Stimulated activated CD8-positive, alpha-beta memory T cell treated with anti-CD3 and anti-CD28 coated beads, Interleukin-4, amount 100 ng/mL, for 48 hours (primary cell): ENCODE results near the gene GRIN1.

Source experiments
- DNase-seq: peaks from one replicate; pipeline ENCODE4 v3.0.0-alpha.2; 2020

The GRIN1 gene

GRCh38 chr9:137166380-137167229, 27.7 kb downstream of the GRIN1 start:
- no peak for DNase-seq

- DNase-seq: no peak
These were observed 28.4 kb downstream of the GRIN1 start for GRCh38 chr9:137167277-137167746.

GRCh38 chr9:137167747-137168572, 29.0 kb downstream of the GRIN1 start:
- no peak for DNase-seq

- no peak for DNase-seq
These were observed 29.6 kb downstream of the GRIN1 start for GRCh38 chr9:137168573-137168903.

GRCh38 chr9:137168904-137169856, 30.2 kb downstream of the GRIN1 start:
- DNase-seq: no peak

- DNase-seq: no peak
These were observed 31.0 kb downstream of the GRIN1 start, which contains the start of gene LRRC26 for GRCh38 chr9:137169896-137170358. Gene LRRC26, minus strand, starts transcription at chr9:137170051. Its CDS starts 108 bp downstream, at chr9:137169943.

GRCh38 chr9:137170486-137171148, 31.7 kb downstream of the GRIN1 start:
- DNase-seq: no peak

GRCh38 chr9:137171149-137171900, 32.4 kb downstream of the GRIN1 start:
- DNase-seq: no peak

- DNase-seq: no peak
These were observed 34.2 kb downstream of the GRIN1 start for GRCh38 chr9:137172901-137173795.

GRCh38 chr9:137173796-137174664, 35.1 kb downstream of the GRIN1 start:
- no peak for DNase-seq

- DNase-seq: peak; percentile 42
These were observed 35.9 kb downstream of the GRIN1 start for GRCh38 chr9:137174722-137175293.

GRCh38 chr9:137175345-137175961, 36.5 kb downstream of the GRIN1 start:
- DNase-seq: no peak

GRCh38 chr9:137176302-137177182, 37.6 kb downstream of the GRIN1 start:
- DNase-seq: peak; percentile 45

- DNase-seq: no peak
These were observed 39.4 kb downstream of the GRIN1 start for GRCh38 chr9:137178201-137178938.

GRCh38 chr9:137178939-137179630, 40.1 kb downstream of the GRIN1 start:
- no peak for DNase-seq

GRCh38 chr9:137179761-137180160, 40.8 kb downstream of the GRIN1 start:
- DNase-seq: no peak
